Activated CD4-positive, CD25-positive, alpha-beta regulatory T cell (primary cell): ENCODE measurements around the gene RPGR.

Experiments used
- DNase-seq, 4 experiments: peaks; one replicate each; lab custom pipeline; 2025; lab: John Stamatoyannopoulos, UW

The RPGR gene

DNA sequence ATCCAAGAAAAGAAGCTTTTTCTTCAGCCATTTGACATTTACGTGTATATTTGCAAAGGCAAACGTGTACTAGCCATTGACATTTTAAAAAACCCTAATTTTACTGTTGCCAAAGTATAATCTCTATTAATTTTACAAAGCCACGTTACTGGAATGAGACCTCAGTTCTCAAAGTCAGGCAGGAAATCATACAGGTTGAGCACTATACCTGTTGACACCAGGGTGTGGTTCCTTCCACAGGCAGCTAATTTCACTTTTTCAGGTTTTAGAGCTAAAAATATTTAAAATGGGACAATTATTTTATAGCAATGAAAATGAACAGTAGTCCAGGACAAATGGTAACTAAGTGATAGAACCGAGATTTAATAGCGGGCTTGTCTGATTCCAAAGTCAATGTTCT lies 6.5 kb downstream of the RPGR start:
- no peak for DNase-seq

DNA sequence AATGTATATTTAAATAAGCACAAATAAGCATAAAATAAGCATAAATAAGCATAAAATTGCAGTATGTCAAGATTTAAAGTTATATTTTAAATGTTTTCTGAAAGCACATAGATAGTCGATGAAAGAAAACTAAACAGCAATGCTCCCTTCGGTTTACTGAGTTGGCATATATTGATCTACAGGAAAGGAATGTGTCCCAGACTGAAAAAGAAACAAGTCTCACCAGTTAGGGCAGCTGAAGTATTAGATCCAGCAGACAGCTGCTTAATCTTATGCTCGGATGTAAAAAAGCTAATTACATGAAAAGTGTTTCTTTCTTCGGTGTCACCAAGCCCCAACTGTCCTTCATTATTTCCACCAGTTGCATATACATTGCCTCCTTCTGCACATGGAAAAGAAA lies 8.7 kb downstream of the RPGR start:
- DNase-seq, result no peak

DNA sequence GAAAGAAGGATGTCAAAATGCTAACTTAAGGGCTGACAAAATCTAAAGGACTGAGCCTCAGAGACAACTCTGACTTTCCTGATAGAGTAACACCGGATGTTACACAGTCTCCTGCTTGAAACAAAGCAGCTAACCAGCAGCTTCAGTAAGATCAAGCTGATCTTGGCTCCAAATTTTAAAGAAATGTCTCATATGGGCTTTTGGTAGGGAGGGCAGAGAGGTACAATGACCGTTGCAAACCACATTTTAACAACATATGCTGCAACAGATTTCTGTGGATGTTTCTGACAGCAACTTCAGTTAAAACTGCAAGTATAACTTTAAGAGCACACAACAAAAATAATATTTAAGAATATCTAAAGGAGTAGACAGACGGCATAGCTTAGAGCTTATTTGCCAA lies 9.1 kb downstream of the RPGR start:
- no peak for DNase-seq

DNA sequence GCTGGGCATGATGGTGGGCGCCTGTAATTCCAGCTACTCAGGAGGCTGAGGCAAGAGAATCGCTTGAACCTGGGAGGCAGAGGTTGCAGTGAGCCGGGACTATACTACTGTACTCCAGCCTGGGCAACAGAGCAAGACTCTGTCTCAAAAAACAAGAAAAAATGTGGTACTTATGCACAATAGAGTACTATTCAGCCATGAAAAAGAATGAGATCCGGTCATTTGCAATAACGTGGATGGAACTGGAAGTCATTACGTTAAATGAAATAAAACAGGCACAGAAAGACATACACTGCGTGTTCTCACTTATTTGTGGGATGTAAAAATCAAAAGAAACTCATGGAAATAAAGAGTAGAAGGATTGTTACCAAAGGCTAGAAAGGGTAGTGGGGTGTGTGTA lies 12.1 kb downstream of the RPGR start:
- no peak for DNase-seq

DNA sequence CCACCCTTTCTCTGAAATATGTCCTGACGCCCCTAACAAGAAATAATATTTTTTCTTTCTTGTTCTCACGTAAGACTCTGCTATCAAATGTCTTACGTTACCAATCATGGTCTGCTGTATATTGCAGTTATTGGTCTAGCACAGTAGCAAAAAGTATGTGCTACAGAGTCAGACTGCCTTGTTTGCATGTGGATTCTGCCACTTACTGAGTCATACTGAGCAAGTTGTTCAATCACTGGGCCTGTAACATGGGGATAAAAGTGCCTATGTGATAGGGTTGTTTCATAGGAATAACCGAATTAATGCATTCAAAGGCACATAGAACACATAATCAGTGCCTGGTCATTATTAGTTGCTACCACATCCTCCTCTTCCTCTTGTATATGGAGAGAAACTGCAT lies 14.1 kb downstream of the RPGR start:
- DNase-seq, result no peak

DNA sequence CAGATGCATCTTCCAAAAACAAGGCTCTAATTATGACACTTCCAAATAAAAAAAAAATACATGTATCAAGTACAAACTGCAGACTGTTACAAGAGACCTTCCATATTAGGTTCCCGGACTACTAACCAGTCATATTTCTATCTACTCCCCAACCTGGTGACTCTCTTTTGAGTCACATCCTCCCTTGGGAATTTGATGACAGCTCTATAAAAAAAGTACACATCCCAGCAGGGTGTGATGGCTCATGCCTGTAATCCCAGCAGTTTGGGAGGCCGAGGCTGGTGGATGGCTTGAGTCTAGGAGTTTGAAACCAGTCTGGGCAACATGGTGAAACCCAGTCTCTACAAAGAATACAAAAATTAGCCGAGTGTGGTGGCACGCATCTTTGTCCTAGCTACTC lies 14.9 kb downstream of the RPGR start:
- DNase-seq, result no peak

DNA sequence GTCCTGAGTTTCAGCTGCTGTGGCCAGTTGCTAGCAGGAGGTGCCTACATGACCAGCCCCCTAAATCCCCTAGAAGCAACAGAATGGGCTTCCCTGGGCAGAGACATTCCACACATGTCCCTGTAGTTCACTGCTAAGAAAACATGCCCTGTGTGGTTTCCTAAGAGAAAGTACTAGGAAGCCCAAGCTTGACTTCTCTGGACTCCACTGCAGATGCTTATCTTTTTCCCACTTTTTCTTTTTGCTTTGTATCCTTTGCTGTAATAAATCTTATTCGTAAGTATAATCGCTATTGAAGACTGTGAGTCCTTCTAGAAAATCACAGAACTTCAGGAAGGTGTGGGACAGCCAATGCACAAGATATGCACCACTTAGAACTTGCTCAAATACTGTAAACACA lies 15.6 kb downstream of the RPGR start:
- DNase-seq, result no peak

DNA sequence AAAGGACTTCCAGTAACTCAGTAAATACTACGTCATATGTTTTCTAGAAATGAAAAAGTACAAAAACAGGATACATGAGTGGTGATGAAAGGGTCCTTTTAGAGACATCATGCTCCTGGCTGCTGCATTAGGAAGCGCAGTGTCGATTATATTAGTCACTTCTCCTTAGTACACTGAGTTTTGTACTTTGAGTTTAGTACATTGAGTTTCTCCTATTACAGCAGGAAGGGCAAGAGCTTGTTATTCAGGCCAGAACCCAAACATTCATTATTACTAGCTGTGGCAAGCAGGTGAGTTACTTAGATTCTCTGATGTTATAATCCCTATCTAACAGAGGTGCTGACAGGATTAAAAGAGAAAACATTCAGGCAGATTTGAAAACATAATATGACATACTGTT lies 21.3 kb downstream of the RPGR start:
- no peak for DNase-seq

DNA sequence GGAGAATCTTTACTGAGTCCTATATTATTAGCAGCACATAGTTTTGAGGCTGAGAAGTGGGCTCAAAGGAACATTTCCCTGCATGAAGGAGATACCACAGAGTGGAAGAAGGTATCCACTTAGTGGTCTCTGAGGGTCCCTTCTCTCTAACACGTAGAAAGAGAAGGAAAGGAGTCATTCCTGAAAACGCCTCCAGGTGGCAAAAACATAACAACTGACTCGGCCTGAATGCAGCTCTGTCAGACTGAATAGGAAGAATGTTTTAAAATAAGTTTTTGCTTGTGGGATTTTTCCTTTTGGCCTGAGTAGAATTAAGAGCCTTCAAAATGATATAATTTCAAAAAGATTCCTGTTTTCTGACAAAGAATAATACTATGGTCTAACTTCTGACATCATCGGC lies 23.3 kb downstream of the RPGR start:
- no peak for DNase-seq

DNA sequence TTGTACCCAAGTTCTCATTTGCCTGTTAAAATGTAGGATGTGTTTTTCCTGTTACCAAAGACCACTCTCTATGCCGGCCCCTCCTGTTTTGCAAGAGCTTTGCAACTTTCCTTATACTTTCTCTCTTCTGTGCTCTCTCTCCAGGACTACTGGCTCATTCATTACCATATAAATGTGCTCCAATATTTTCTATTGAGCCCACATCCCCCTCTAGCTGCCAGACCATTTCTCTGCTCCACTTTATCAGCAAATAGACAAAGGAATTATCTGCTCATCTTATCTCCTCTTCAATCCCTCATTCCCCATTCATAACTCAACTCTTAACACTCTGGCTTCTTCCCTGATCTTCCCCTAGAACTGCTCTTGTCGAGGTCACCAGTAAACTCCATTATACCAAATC lies 33.6 kb downstream of the RPGR start:
- no peak for DNase-seq

DNA sequence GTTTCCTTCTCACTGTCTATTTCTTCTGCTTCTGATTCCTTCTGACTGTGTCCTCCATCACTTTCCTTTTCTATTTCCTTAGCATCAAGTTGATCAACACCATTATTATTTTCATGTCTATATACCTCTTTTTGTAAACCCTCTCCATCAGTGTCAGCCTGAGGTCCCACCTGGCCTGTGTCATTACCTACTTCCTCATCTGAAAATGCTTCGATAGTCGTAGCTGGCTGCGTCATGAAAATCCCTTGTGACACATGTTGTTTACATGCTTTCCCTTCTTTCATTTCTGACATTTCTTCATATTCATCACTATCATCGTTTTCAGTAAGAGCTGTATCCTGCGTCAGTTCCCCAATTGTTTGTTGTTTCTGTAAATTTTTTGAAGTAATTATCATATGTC lies 39.6 kb downstream of the RPGR start:
- DNase-seq, result no peak

DNA sequence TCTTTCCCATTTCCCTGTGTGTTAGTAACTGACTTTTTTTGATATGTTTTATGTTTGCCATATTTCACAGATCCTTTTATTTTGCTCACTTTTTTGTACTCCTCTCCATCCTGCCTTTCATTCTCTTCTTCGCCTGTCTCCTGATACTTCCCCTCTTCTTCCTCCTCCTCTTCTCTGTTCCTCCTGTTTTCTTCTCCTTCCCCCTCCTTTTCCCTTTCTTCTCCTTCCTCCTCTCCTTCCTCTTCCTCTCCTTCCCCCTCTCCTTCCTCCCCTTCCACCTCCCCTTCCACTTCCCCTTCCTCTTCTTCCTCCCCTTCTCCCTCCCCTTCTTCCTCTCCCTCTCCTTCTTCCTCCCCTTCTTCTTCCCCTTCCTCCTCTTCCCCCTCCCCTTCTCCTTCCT lies 41.7 kb downstream of the RPGR start:
- DNase-seq, result no peak

DNA sequence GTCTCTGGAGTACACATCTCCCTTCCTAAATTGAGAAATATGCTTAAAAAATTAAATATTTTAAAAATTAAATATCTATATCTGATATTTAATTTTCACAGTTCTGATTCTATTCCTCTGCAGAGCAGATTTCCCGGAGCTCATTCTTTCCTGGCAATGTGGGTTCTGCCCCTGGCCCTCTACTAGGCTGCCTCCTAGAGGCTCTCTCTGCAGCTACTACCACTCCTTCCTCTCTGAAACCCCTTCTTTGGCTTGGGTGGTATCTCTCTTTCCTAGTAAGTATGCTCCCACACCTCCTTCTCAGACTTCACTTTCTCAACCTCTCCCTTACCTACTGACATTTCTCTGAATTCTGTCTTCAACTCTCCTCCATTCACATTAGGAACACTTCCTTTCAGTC lies 45.3 kb downstream of the RPGR start:
- no peak for DNase-seq

DNA sequence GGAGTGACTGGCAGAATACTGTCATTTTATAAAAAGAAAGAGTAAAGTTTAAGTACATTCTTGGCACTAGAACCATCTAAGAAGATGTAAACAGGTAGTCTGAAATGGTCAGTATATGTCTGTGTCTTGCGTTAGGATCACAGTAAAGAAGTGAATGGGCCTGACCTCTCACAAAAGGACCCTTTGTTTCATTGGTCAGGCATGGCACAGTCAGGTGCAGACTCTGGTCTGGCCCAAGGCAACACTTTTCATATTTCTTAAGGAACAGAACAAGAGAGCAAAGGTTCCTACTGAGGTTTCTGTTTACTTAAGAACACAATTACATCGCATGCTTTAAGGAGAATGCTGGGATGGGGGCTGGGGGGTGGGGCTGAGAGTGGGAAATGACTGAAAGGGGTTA lies 48.1 kb downstream of the RPGR start:
- DNase-seq, result no peak

DNA sequence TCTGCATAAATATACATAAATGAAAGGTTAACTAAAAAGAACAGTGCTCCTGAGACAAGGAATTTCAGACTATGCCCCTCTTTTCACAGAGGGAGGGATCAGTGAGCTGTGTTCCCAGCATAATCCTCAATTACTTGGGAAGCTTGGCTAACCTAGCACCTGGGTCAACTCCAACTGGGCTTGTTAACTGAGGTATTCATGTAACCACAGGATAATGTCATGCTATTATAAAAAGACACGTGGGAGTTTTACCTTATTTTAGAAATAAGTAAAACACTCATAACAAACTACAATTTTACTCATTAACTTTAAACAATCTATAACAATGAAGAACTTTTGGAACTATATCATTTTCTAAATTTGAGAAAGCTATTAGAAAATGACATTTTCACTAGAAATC lies 48.6 kb downstream of the RPGR start:
- DNase-seq, result no peak

DNA sequence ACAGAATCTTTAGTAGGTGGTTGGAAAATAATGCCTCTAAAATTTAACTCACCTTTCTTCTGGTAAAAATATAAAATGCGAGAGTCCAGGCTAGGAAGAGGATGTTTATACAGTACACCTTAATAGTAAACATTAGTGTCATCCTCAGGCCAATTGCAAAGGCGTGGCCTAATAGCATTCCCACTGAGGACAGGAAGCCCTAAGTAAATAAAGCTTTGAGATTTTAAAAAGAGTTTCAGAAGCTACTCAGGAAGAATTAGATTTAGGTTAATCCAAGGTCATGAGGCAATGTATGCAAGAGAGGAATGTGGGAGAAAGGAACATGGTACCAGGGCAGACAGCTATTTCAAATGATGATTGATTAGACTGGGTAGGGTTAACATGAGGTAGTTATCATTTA lies 49.5 kb downstream of the RPGR start:
- no peak for DNase-seq

DNA sequence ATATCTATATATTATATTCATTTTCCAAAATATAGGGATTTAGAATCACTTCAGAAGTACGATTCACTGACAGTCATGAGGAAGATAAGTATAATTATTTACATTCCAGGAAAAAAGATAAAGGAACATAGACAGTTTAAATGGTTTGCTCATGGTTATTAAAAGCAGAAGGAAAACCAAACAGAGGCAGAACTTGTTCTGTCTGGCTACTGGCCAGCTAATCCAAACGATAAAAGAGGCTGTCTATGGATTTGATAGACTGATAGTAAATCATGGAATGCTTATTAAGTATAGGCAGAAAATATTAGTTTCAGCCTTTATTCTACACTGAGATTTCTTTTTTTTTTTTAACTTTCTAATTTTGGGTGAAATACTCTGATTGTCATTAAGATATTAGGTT lies 50.2 kb downstream of the RPGR start:
- DNase-seq, result no peak

DNA sequence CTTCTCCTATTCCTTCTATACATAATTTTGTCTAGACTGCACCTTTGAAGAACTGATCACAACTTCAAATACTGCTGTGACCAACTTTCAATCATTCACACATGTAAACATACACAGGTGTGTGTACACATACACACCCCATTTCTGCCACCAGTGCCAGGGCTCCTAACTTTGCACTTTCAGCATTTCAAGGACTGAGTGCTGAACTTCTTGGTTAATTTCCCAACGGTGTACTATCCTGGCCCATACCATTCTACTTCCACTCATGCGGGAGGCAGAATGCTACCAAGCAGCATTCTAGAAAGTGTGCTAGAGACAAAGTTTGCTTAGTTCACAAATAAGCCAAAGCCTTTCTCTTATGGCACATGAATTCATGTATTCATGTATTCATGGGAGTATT lies 51.2 kb downstream of the RPGR start:
- no peak for DNase-seq

DNA sequence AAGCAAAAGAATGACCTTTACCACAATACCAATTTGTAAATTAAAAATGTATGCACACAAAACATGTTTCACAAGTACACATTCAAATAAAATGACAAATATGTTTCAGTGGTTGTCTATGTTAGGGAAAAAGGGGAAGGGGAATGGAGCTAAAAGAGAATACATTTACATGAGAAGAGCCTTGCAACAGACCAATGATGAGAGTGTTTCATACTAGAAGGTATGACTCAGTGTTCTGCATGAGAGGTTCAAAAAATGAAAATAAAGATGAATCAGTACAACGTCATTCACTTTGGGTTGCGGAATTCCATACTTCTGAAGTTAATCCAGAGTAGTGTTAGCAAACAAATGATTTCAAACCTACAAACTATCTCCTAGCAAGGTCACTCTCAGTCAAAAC lies 51.7 kb downstream of the RPGR start:
- no peak for DNase-seq

DNA sequence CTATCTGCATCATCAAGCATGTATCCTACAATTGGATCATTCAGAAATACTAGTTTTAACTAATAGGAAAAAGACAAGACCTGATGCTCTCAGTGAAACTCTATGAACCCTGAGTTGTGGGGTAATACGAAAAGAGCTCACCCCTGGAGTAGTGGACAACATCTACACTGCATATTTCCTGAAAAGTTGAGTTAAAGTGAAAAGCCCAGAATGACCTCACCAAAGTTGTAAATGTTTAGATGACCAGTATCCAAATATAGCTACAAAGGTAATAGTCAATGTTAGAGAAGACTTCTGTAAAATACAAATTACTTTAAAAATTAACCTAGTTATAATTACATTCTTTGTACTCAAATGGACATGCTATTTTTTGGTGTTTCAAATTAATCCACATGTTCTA lies 53.9 kb downstream of the RPGR start:
- DNase-seq, result no peak

DNA sequence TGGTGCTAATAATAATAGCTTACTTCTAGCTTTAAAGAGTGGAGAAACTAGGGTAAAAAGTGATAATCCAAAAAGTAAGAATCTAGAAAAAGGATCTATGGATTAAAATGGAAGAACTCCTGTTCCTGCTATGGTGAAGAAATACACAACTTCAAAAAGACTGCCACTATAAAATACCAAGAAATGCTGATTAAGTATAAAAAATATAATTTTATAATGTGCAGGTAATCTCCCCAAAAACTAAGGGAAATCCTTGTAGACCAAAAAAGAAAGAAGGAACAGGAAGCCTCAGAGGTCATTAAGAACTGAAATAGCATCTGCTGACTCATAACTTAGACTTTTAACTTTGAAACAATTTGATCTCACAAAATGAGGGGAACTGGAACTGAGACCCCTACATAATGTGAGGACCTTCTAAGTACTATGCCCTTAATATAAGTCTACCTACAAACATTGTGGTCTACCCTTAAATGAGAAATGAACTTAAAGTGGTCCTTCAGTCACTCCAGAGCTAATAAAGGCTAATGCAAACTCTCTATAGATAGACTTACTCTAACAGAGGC lies 56.1 kb downstream of the RPGR start:
- no peak for DNase-seq

DNA sequence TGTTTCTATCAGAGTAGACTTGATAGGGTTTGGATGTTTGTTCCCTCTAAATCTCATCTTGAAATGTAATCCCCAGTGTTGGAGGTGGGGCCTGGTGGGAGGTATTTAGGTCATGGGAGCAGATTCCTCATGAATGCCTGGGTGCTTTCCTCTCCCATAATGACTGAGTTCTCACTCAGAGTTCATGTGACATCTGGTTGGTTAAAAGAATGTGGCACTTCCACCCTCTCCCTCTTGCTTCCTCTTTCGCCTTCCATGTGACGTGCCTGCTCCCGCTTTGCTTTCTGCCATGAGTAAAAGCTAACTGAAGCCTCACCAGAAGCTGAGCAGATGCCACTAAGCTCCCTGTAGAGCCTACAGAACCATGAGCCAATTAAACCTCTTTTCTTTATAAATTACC lies 59.3 kb downstream of the RPGR start:
- DNase-seq, result no peak

DNA sequence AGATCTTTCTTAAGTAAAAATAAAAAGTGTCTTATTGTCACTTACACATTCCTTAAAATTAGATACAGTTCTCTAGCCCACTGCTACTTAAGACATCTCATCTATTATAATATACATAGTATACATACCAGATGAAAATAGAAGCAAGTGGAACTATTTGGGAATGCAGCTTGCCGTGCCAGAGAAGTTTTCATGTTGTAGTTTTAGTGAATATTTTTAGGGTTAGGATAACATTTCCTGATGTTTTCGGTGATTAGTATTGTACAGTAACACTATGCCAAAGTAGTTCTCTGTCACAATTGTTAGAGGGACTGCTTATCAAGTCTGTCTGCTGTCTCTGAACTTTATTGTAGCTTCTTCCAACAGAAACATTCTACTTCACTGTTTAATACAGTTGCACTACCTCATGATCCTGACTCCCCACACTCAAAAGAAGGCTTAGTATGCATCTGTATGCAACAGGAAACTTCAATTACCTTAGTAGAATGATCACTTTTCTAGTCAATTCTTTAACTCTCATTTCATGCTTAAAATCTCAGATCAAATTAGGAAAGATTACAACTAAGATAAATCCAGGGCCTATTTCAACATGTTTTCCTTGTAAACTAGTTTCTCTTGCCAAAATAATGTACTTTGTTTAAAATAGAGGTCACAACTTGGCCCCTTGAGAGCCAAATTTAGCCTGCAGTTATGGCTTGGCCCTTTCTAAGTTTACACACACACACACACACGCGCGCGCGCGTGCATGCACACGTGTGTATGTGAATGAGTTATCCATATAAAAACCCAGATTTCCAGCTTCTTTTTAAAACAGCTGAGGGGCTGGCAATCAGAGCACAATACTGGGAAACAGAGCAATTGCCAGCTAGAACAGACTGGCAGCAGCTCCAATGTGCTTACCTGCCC lies 64.3 kb downstream of the RPGR start:
- no peak for DNase-seq

DNA sequence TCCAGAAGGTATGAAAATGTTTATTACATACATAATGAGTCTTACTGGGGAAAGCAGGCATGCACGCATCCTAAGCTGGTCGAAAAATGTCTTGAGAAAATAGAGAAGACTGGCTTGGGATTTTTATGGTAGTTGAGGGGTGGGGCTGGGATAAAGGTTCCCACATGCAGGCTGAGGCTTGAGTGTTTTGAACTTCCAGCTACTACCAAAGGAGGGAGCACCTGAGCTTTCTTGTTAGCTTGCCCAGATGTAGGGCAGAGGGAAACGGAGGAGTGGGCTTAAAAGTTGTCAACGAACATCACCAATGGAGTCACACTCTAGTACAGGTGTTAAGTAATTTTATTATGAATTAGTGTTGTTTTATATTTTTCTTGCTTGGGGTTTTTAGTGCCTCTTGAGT lies 67.1 kb downstream of the RPGR start:
- DNase-seq, result no peak
